Measurements from ENCODE around the gene HK2. TPM values are rescaled to one million over a fixed set of nuclear protein-coding genes. Genes with fewer than 3 reads are reported as not detected.

HK2 gene
- total and polyA plus RNA-seq, 2 donors (not counting 3 experiments of a cell fraction or from before 2014, with no cell fraction given): 3.4 to 13.0 TPM

DNA sequence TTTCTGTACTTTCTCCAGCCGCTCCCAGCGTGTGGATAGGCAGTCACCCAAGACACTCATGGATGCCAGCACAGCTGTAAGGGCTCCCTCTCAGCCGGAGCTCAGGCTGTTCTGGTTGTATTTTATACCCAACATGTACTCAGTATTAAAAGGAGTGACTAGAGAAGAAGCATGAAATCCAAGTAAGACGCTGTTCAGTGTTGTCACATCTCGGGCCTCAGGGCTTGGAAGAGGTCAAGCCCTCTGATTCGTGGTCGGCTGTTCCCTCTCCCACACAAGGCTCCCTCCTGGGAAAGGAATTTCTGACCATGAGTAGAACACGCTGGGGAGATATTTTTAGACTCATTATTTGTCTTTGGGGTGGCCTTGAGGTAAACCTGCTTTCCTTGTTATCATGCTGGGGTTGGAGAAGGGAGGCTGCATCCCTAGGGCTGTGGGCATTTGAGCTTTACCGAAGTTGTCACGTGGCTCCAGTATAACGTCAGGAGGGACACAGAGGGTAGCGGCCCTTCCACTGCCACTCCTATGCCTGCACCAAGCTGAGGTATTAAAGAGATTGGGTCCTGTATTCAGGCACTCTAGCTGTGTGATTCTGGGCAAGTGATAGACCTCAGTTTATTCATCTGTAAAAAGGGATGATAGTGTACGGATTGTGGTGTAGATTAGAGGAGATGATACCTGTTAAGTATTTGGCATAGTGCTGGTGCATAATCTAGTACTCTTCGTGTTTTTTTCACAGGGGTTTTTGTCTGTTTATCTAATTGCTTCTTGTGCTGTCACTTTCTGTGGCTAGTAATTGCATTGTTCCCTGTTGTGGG, 34.1 kb downstream of the HK2 start:
- dilution Hi-C loops (cut with MboI; ENCODE audit: extremely low pct_ligation_motif_present, low sequenced_read_pairs) (no loop called here), intact Hi-C loops (cut with micrococcal nuclease) (no loop called here)
- DNase-seq (ENCODE audit: low read depth, low spot score) (no peak), FAIRE-seq (no peak)
- TF ChIP-seq GATA2 (IDR thresholded peaks at IDR 0.05; ENCODE audit: insufficient read depth, insufficient read length, low read depth, low read length): no peak
- no peak overlapping the region for H2AFZ ChIP-seq (ENCODE audit: low read depth, low read length)
- BruUV-seq (replicated peaks): no TSS peak
- no peaks in the 10 kb centered on the region for H3K9me1 ChIP-seq (replicated peaks; ENCODE audit: control insufficient read depth, extremely low read depth, insufficient read depth, low read length)
- H3K4me1 ChIP-seq (ENCODE audit: control insufficient read depth, extremely low read depth, insufficient read depth, low read length): no peaks in the 10 kb centered on the region
- CTCF ChIA-PET: interaction anchor here (0.7 to 1.2 kb wide), 2 partner anchors 8 to 153 kb away, joined by 3 read pairs; no protein-coding TSS in a partner anchor
- H3K9ac ChIP-seq (replicated peaks; ENCODE audit: extremely low read depth, insufficient read depth, low read length): no peak overlapping the region
- H3K27me3 ChIP-seq (ENCODE audit: control insufficient read depth in 2 of 2, insufficient read depth in 2 of 2, low read length in 2 of 2): no peaks in the 10 kb centered on the region
- H3K36me3 ChIP-seq (ENCODE audit: control insufficient read depth in 2 of 2, extremely low read depth in 1 of 2, insufficient read depth in 2 of 2, low read length in 2 of 2): no peaks in the 10 kb centered on the region
- no peaks in the 10 kb centered on the region for H3K79me2 ChIP-seq (ENCODE audit: control insufficient read depth, insufficient read depth, low read length)
- POLR2A ChIA-PET: no interaction called here
- H3K4me2 ChIP-seq (ENCODE audit: insufficient read depth, low read length): no peak overlapping the region
- no peak overlapping the region for H3K27ac ChIP-seq (ENCODE audit: insufficient read depth, low read depth, low read length)
- H4K20me1 ChIP-seq (replicated peaks; ENCODE audit: control insufficient read depth, extremely low read depth, insufficient read depth, low read length): no peaks in the 10 kb centered on the region
- no peaks in the 10 kb centered on the region for H3K9me3 ChIP-seq (replicated peaks; ENCODE audit: control insufficient read depth, insufficient read depth, low read length)
- no peak overlapping the region for H3K4me3 ChIP-seq (replicated peaks in 1 of 3; ENCODE audit: insufficient read depth in 1 of 3, low read depth in 1 of 3, low read length in 3 of 3)

DNA sequence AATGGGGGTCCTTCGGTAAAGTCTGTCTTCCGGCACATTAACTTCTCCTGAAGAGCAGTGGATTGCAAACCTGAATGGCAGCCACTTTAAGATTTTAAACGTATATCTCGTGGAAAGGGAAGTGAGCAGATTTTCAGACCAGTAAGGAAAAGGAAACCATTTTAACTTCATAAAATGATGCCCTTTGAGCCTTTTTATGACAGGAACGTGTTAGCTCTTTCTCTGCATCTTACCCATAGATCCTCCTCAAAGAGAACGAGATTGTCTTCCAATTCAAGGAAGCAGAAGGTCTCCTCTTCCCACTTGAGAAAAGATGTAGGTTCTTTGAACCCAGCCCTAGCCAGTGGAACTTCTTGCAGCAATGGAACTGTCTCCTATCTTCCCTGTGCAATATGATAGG, 35.6 kb downstream of the HK2 start:
- no peak overlapping the region for H3K4me3 ChIP-seq (replicated peaks in 1 of 3; ENCODE audit: insufficient read depth in 1 of 3, low read depth in 1 of 3, low read length in 3 of 3)
- H3K9ac ChIP-seq (replicated peaks; ENCODE audit: extremely low read depth, insufficient read depth, low read length): no peak overlapping the region
- FAIRE-seq: no peak
- H3K9me1 ChIP-seq (replicated peaks; ENCODE audit: control insufficient read depth, extremely low read depth, insufficient read depth, low read length): no peaks in the 10 kb centered on the region
- BruUV-seq (replicated peaks): no TSS peak
- intact Hi-C loops (cut with micrococcal nuclease) (no loop called here), dilution Hi-C loops (cut with MboI; ENCODE audit: extremely low pct_ligation_motif_present, low sequenced_read_pairs) (no loop called here)
- no peak for DNase-seq (ENCODE audit: low read depth, low spot score)
- TF ChIP-seq, protein P1, sequence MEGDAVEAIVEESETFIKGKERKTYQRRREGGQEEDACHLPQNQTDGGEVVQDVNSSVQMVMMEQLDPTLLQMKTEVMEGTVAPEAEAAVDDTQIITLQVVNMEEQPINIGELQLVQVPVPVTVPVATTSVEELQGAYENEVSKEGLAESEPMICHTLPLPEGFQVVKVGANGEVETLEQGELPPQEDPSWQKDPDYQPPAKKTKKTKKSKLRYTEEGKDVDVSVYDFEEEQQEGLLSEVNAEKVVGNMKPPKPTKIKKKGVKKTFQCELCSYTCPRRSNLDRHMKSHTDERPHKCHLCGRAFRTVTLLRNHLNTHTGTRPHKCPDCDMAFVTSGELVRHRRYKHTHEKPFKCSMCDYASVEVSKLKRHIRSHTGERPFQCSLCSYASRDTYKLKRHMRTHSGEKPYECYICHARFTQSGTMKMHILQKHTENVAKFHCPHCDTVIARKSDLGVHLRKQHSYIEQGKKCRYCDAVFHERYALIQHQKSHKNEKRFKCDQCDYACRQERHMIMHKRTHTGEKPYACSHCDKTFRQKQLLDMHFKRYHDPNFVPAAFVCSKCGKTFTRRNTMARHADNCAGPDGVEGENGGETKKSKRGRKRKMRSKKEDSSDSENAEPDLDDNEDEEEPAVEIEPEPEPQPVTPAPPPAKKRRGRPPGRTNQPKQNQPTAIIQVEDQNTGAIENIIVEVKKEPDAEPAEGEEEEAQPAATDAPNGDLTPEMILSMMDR (IDR thresholded peaks at IDR 0.05; ENCODE audit: extremely low read depth in 1 of 2, insufficient read depth in 1 of 2, low read depth in 1 of 2, low read length in 2 of 2): no peak
- no peak for TF ChIP-seq JUN (IDR thresholded peaks at IDR 0.05; ENCODE audit: borderline replicate concordance, insufficient read depth, insufficient read length, low read depth)
- TF ChIP-seq POLR2A (IDR thresholded peaks at IDR 0.05; ENCODE audit: low read depth, low read length): no peak
- TF ChIP-seq, protein P2, sequence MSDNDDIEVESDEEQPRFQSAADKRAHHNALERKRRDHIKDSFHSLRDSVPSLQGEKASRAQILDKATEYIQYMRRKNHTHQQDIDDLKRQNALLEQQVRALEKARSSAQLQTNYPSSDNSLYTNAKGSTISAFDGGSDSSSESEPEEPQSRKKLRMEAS (IDR thresholded peaks at IDR 0.05; ENCODE audit: insufficient read depth, insufficient read length): no peak
- TF ChIP-seq EZH2 (IDR thresholded peaks at IDR 0.05; ENCODE audit: borderline replicate concordance, low read depth, low read length, severe bottlenecking): no peak
- TF ChIP-seq GATA2 (IDR thresholded peaks at IDR 0.05; ENCODE audit: insufficient read depth, insufficient read length, low read depth, low read length): no peak
- TF ChIP-seq MYC (IDR thresholded peaks at IDR 0.05; ENCODE audit: low read depth, low read length): no peak
- no peak for TF ChIP-seq FOS (IDR thresholded peaks at IDR 0.05; ENCODE audit: borderline replicate concordance, insufficient read depth, low read length)
- no peak for TF ChIP-seq POLR2AphosphoS5 (IDR thresholded peaks at IDR 0.05; ENCODE audit: insufficient read depth, low read depth, low read length)
- no peak overlapping the region for H2AFZ ChIP-seq (ENCODE audit: low read depth, low read length)
- no peaks in the 10 kb centered on the region for H3K4me1 ChIP-seq (ENCODE audit: control insufficient read depth, extremely low read depth, insufficient read depth, low read length)
- no peak overlapping the region for H3K27ac ChIP-seq (ENCODE audit: insufficient read depth, low read depth, low read length)
- no peaks in the 10 kb centered on the region for H3K9me3 ChIP-seq (replicated peaks; ENCODE audit: control insufficient read depth, insufficient read depth, low read length)
- H3K79me2 ChIP-seq (ENCODE audit: control insufficient read depth, insufficient read depth, low read length): no peaks in the 10 kb centered on the region
- no peaks in the 10 kb centered on the region for H3K36me3 ChIP-seq (ENCODE audit: control insufficient read depth in 2 of 2, extremely low read depth in 1 of 2, insufficient read depth in 2 of 2, low read length in 2 of 2)
- no peaks in the 10 kb centered on the region for H4K20me1 ChIP-seq (replicated peaks; ENCODE audit: control insufficient read depth, extremely low read depth, insufficient read depth, low read length)
- no peak overlapping the region for H3K4me2 ChIP-seq (ENCODE audit: insufficient read depth, low read length)
- ChIA-PET CTCF (interaction anchor here (0.5 to 1.2 kb wide), 2 partner anchors 32 to 154 kb away, joined by 3 to 4 read pairs; no protein-coding TSS in a partner anchor), POLR2A (no interaction called here)
- H3K27me3 ChIP-seq (ENCODE audit: control insufficient read depth in 2 of 2, insufficient read depth in 2 of 2, low read length in 2 of 2): no peaks in the 10 kb centered on the region
